Naive thymus-derived CD4-positive, alpha-beta T cell (primary cell): ENCODE measurements around the gene ZNF470. TPM values are rescaled to one million over a fixed set of nuclear protein-coding genes. Genes with fewer than 3 reads are reported as not detected.
A peak's percentile ranks its signal among the peaks of the same experiment; 100 is the strongest.

Source experiments
- ATAC-seq: fragments of 150-1000 bp; cut with Tn5 transposase; 2 replicates; pipeline ENCODE4 v1.10.0; 2021; ENCODE audit warnings: mild to moderate bottlenecking, moderate library complexity
- CTCF ChIA-PET: fragments of 350-600 bp; sonication (Branson Sonifier 250); formaldehyde crosslinking; loops from one replicate; lab custom pipeline; 2021; ENCODE audit warnings: antibody characterized with exemption; lab: Charles Lee
- POLR2A ChIA-PET: fragments of 350-600 bp; sonication (Branson Sonifier 250); formaldehyde crosslinking; loops from one replicate; lab custom pipeline; 2021; ENCODE audit warnings: antibody characterized with exemption, inconsistent platforms; lab: Charles Lee
- DNase-seq, 9 donors: peaks; one replicate each; pipeline versions ENCODE4 v3.0.0 to v3.0.0-alpha.2; 2020 to 2022; ENCODE audit warnings: mixed read lengths in 1 of 9
- H3K27ac ChIP-seq: one replicate; pipeline ENCODE4 v1.7.0; 2013; ENCODE audit warnings: mild to moderate bottlenecking, low read depth, low read length, moderate library complexity
- H3K27me3 ChIP-seq, 2 donors: one replicate each; pipeline ENCODE4 v1.7.0; 2013; ENCODE audit warnings: low read length in 2 of 2, mild to moderate bottlenecking in 2 of 2, moderate library complexity in 2 of 2; ENCODE audit not compliant: control insufficient read depth in 2 of 2, insufficient read depth in 2 of 2
- H3K36me3 ChIP-seq, 3 experiments: 1 replicate in 2 of 3; 2 replicates in 1 of 3; pipeline ENCODE4 v1.7.0; 2013; ENCODE audit warnings: low read length in 3 of 3, mild to moderate bottlenecking in 3 of 3, moderate library complexity in 1 of 3; ENCODE audit not compliant: insufficient read depth in 3 of 3, control insufficient read depth in 2 of 3
- H3K4me1 ChIP-seq, 2 donors: one replicate each; pipeline ENCODE4 v1.7.0; 2013; ENCODE audit warnings: low read length in 2 of 2, mild to moderate bottlenecking in 2 of 2, moderate library complexity in 1 of 2; ENCODE audit not compliant: control insufficient read depth in 2 of 2, insufficient read depth in 2 of 2
- H3K4me3 ChIP-seq: 2 replicates; pipeline ENCODE4 v1.7.0; 2013; ENCODE audit warnings: mild to moderate bottlenecking, low read length
- H3K9me3 ChIP-seq, 3 experiments: 1 replicate in 2 of 3; 2 replicates in 1 of 3; pipeline ENCODE4 v1.7.0; 2013; ENCODE audit warnings: low read length in 3 of 3; ENCODE audit not compliant: control insufficient read depth in 2 of 3
- H3K27ac Mint-ChIP-seq, 9 donors: one replicate each; pipeline ENCODE4 v1.8.0; 2020 to 2022; ENCODE audit warnings: mixed read lengths in 9 of 9, mild to moderate bottlenecking in 8 of 9, moderate library complexity in 5 of 9, inconsistent platforms in 2 of 9
- H3K27me3 Mint-ChIP-seq, 5 donors: one replicate each; pipeline ENCODE4 v1.8.0; 2021 to 2022; ENCODE audit warnings: mixed read lengths in 5 of 5, mild to moderate bottlenecking in 1 of 5
- H3K36me3 Mint-ChIP-seq, 5 donors: one replicate each; pipeline ENCODE4 v1.8.0; 2020 to 2022; ENCODE audit warnings: mixed read lengths in 5 of 5, mild to moderate bottlenecking in 3 of 5, inconsistent platforms in 1 of 5
- H3K4me1 Mint-ChIP-seq, 7 donors: one replicate each; pipeline ENCODE4 v1.8.0; 2020 to 2022; ENCODE audit warnings: mixed read lengths in 7 of 7, mild to moderate bottlenecking in 3 of 7, inconsistent platforms in 1 of 7
- H3K4me3 Mint-ChIP-seq, 10 donors: one replicate each; pipeline ENCODE4 v1.8.0; 2020 to 2022; ENCODE audit warnings: mild to moderate bottlenecking in 10 of 10, mixed read lengths in 10 of 10, moderate library complexity in 6 of 10, inconsistent platforms in 2 of 10
- H3K9me3 Mint-ChIP-seq, 11 donors: one replicate each; pipeline ENCODE4 v1.8.0; 2020 to 2022; ENCODE audit warnings: mixed read lengths in 11 of 11, mild to moderate bottlenecking in 4 of 11, inconsistent platforms in 1 of 11, moderate library complexity in 1 of 11
- intact Hi-C, 2 donors: fragments of 100-400 bp; cut with micrococcal nuclease; formaldehyde crosslinking; loops; one replicate each; pipeline ENCODE4 v1.15.1; 2023
- polyA plus RNA-seq, 2 donors: library from polyadenylated mRNA; unstranded; fragments of 300-500 nt; fragmentation: Illumina TruSeq; gene quantifications; one replicate each; pipeline ENCODE4 v1.2.3, GENCODE V29; 2021
- total RNA-seq, 6 experiments: library from RNA in 5 of 6; stranded (reverse) in 5 of 6; gene quantifications; 1 replicate in 5 of 6; 2 replicates in 1 of 6; pipeline ENCODE4 v1.2.3 and lab custom pipeline; 2021 to 2026

The ZNF470 gene
- total and polyA plus RNA-seq, 7 experiments from 2014 or later: 0.98 to 5.9 (median 2.4) TPM

GRCh38 chr19:56596676-56597075 is 29.4 kb downstream of the ZNF470 start:
- POLR2A ChIA-PET: no interaction called here
- Histone ChIP-seq H3K4me1 (peaks cover 0 to 3% of the 10 kb centered on the region in 2 donors), H3K36me3 (peaks cover 0 to 24% (median 4%) of the 10 kb centered on the region in 3 experiments), H3K4me3 (no peak overlapping the region), H3K27me3 (no peaks in the 10 kb centered on the region), H3K27ac (no peak overlapping the region), H3K9me3 (peaks cover 0 to 24% (median 0%) of the 10 kb centered on the region in 3 experiments)
- Mint-ChIP-seq H3K4me1 (peaks cover 19 to 32% (median 24%) of the 10 kb centered on the region in 7 donors), H3K4me3 (peak overlapping the region in 9 of 10 donors; percentile 83 to 99 (median 90)), H3K9me3 (peaks cover 10 to 68% (median 36%) of the 10 kb centered on the region in 11 donors), H3K27ac (peak overlapping the region in 1 of 9 donors; percentile 34), H3K27me3 (no peaks in the 10 kb centered on the region), H3K36me3 (peaks cover 25 to 52% (median 45%) of the 10 kb centered on the region in 5 donors)
- no peak for DNase-seq
- no peak for ATAC-seq
- intact Hi-C loops: loop anchor here in 1 of 2 donors (5.0 to 10.0 kb wide), 2 partner anchors 596 to 1558 kb away; partner anchors contain the start of genes ZNF264 and ZNF329
- CTCF ChIA-PET: no interaction called here

- Mint-ChIP-seq H3K36me3 (peaks cover 33 to 59% (median 54%) of the 10 kb centered on the region in 5 donors), H3K4me3 (peak overlapping the region in 4 of 10 donors; percentile 7 to 62 (median 35)), H3K27me3 (no peaks in the 10 kb centered on the region), H3K4me1 (peaks cover 19 to 32% (median 24%) of the 10 kb centered on the region in 7 donors), H3K27ac (no peak overlapping the region), H3K9me3 (peaks cover 10 to 68% (median 36%) of the 10 kb centered on the region in 11 donors)
- Histone ChIP-seq H3K4me1 (peaks cover 0 to 3% of the 10 kb centered on the region in 2 donors), H3K27me3 (no peaks in the 10 kb centered on the region), H3K4me3 (no peak overlapping the region), H3K27ac (no peak overlapping the region), H3K36me3 (peaks cover 0 to 34% (median 4%) of the 10 kb centered on the region in 3 experiments), H3K9me3 (peaks cover 0 to 30% (median 0%) of the 10 kb centered on the region in 3 experiments)
- CTCF ChIA-PET: no interaction called here
- intact Hi-C loops: loop anchor here in 1 of 2 donors (5.0 to 10.0 kb wide), 2 partner anchors 595 to 1557 kb away; partner anchors contain the start of genes ZNF264 and ZNF329
- ATAC-seq (no peak), DNase-seq (no peak)
- POLR2A ChIA-PET: no interaction called here
These were observed 30.4 kb downstream of the ZNF470 start for GRCh38 chr19:56597696-56598095.

DNA sequence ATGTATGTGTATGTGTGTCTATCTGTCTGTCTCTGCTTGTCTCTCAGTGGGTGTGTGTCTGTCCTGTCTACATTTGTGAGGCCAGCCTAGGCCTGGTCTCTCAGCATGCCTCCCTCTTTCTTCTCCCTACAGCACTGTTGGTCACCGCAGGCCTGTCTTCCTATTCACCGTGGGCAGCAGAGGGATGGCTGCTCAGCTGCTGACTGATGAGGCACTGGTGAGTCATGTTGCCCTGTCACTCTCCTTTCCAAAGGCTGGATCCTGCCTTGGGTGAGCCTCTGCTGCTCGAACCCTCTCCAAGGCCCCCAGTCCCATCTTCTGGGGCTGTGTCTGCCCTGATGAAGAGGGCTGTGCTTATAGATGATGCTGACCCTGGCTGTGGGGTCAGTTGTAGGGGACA is 34.1 kb downstream of the ZNF470 start:
- no peaks in the 10 kb centered on the region for H3K27me3 Mint-ChIP-seq

DNA sequence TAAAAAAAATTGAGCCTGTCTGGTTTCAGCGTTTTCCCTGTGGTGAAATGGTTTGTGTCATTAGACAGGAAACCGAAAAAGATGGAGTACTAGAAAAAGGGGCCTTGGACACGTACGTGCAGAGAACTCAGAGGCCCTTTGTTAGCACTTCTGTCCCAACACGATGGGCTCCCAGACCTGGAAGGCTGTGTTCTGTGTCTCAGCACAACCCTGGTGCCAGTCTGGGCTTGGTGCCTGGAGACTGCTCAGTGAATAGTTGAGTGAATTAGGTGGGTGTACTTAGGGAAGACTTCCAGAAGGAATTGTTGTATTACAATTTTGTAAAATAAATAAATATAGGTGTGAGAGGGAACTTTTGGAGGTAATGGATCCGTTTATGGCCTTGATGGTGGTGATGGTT is 36.6 kb downstream of the ZNF470 start:
- POLR2A ChIA-PET: no interaction called here
- intact Hi-C loops: no loop called here
- Histone ChIP-seq H3K4me1 (no peaks in the 10 kb centered on the region), H3K9me3 (peaks cover 0 to 79% (median 13%) of the 10 kb centered on the region in 3 experiments), H3K27ac (no peak overlapping the region), H3K4me3 (no peak overlapping the region), H3K36me3 (peaks cover 0 to 41% (median 4%) of the 10 kb centered on the region in 3 experiments), H3K27me3 (no peaks in the 10 kb centered on the region)
- DNase-seq (no peak), ATAC-seq (no peak)
- Mint-ChIP-seq H3K27me3 (no peaks in the 10 kb centered on the region), H3K4me3 (no peak overlapping the region), H3K4me1 (peaks cover 0 to 8% (median 4%) of the 10 kb centered on the region in 7 donors), H3K36me3 (peaks cover 34 to 86% (median 78%) of the 10 kb centered on the region in 5 donors), H3K27ac (no peak overlapping the region), H3K9me3 (peaks cover 11 to 97% (median 67%) of the 10 kb centered on the region in 11 donors)
- CTCF ChIA-PET: no interaction called here

More for the DNA sequence above, 34.1 kb downstream of the ZNF470 start:
- ChIA-PET CTCF (no interaction called here), POLR2A (no interaction called here)
- Mint-ChIP-seq H3K36me3 (peaks cover 41 to 83% (median 73%) of the 10 kb centered on the region in 5 donors), H3K4me3 (no peak overlapping the region), H3K9me3 (peaks cover 13 to 90% (median 53%) of the 10 kb centered on the region in 11 donors), H3K4me1 (peaks cover under 1 to 15% (median 12%) of the 10 kb centered on the region in 7 donors), H3K27ac (no peak overlapping the region)
- H3K27me3 ChIP-seq: no peaks in the 10 kb centered on the region
- H3K4me1 ChIP-seq: peaks cover 0 to 3% of the 10 kb centered on the region in 2 donors
- ATAC-seq (no peak), DNase-seq (no peak)
- peaks cover 0 to 63% (median 0%) of the 10 kb centered on the region in 3 experiments for H3K9me3 ChIP-seq
- H3K4me3 ChIP-seq: no peak overlapping the region
- H3K27ac ChIP-seq: no peak overlapping the region
- H3K36me3 ChIP-seq: peaks cover 0 to 47% (median 4%) of the 10 kb centered on the region in 3 experiments
- intact Hi-C loops: no loop called here

DNA sequence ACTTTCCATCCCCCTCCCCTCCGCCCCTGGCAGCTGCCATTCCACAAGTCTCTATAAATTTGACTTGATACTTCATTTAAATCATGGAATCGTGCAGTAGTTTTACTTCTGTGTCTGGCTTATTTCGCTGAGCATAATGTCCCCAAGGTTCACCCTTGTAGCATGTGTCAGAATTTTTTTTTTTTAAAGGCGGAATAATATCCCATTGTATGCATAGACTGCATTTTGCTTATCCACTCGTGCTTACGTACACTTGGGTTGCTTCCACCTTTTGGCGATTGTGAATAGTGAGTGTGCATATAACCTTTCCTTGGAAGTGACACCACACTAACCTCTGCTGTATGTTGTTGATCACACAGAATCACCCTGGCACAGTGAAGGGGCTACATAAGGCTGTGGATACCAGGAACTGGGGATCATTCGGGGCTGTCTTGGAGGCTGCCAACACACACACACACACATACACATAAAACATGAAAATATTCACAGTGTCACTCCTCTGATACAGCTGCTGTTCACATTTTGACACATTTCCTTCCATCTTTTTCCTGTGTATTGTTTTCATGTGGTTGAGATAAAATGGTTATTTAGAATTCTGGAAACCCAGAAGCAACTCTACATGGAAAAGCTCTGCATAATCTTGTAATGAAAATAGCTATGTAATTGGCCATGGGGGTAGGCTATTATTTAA is 41.2 kb downstream of the ZNF470 start:
- Histone ChIP-seq H3K9me3 (peaks cover 0 to 95% (median 22%) of the 10 kb centered on the region in 3 experiments), H3K27me3 (no peaks in the 10 kb centered on the region), H3K4me1 (no peaks in the 10 kb centered on the region), H3K4me3 (no peak overlapping the region), H3K36me3 (peaks cover 0 to 49% (median 0%) of the 10 kb centered on the region in 3 experiments), H3K27ac (no peak overlapping the region)
- Mint-ChIP-seq H3K9me3 (peaks cover 13 to 100% (median 80%) of the 10 kb centered on the region in 11 donors), H3K27ac (no peak overlapping the region), H3K4me1 (peaks cover 0 to 6% (median 0%) of the 10 kb centered on the region in 7 donors), H3K4me3 (no peak overlapping the region), H3K27me3 (no peaks in the 10 kb centered on the region), H3K36me3 (peaks cover 31 to 93% (median 86%) of the 10 kb centered on the region in 5 donors)
- intact Hi-C loops: no loop called here
- no peak for ATAC-seq
- DNase-seq: no peak
- ChIA-PET POLR2A (no interaction called here), CTCF (no interaction called here)

DNA sequence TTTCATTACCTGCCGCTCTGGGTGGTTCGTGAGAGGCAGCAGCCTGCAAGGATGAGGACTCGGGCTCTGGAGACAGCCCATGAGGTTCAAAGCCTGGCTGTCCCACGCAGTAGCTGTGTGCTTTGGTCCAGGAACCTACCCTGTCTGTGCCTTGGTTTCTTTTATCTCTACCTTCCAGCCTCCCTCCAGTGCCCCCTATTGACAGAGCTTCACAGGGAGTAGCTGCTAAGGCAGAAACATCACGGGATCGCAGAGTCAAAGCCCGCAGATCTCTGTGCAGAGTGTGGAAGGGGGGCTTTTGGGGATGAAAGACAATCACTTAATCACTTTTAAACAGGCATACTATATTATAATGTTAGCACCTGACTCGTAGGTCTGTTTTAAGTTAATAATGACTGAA is 44.0 kb downstream of the ZNF470 start:
- peaks cover 0 to 6% (median 0%) of the 10 kb centered on the region in 7 donors for H3K4me1 Mint-ChIP-seq
- H3K4me3 ChIP-seq: no peak overlapping the region
- no peaks in the 10 kb centered on the region for H3K27me3 ChIP-seq
- H3K4me1 ChIP-seq: no peaks in the 10 kb centered on the region
- H3K4me3 Mint-ChIP-seq: no peak overlapping the region
- H3K36me3 ChIP-seq: peaks cover 0 to 40% (median 7%) of the 10 kb centered on the region in 3 experiments
- ChIA-PET CTCF (no interaction called here), POLR2A (no interaction called here)
- peaks cover 44 to 96% (median 94%) of the 10 kb centered on the region in 5 donors for H3K36me3 Mint-ChIP-seq
- no peak for DNase-seq
- H3K27ac Mint-ChIP-seq: no peak overlapping the region
- intact Hi-C loops: no loop called here
- no peak overlapping the region for H3K27ac ChIP-seq
- H3K9me3 Mint-ChIP-seq: peaks cover 16 to 100% (median 90%) of the 10 kb centered on the region in 11 donors
- H3K9me3 ChIP-seq: peaks cover 0 to 96% (median 24%) of the 10 kb centered on the region in 3 experiments
- no peak for ATAC-seq
- no peaks in the 10 kb centered on the region for H3K27me3 Mint-ChIP-seq
